Measurements from ENCODE around the gene TUBA3E. TPM values are rescaled to one million over a fixed set of nuclear protein-coding genes. Genes with fewer than 3 reads are reported as not detected.

The TUBA3E gene
- total RNA-seq = not detected
- polyA plus RNA-seq (2013, experiment 1 of 2) = not detected
- not detected for polyA plus RNA-seq (2013, experiment 2 of 2)
- long read RNA-seq, experiment 1 = 0 reads
- long read RNA-seq, experiment 2, partial matches to known transcripts = 0 of 1 reads
- long read RNA-seq, experiment 2, other reads (novel, unspliced or antisense) = 1 of 1 reads
- long read RNA-seq, experiment 3 = 0 reads
- long read RNA-seq, experiment 4 = 0 reads

- 94 to 97% methylated on average over 19 to 26 of the region's 26 CpGs for WGBS, 2 experiments (ENCODE audit: insufficient coverage in 1 of 2, insufficient read length in 1 of 2)
- Histone ChIP-seq H3K36me3 (ENCODE audit: control insufficient read depth, insufficient read depth, low read length) (no peaks in the 10 kb centered on the region), H3K4me1 (ENCODE audit: control insufficient read depth, insufficient read depth, low read length) (no peaks in the 10 kb centered on the region), H3K9ac (ENCODE audit: extremely low read depth, low read length, poor library complexity, severe bottlenecking) (no peak within 1 kb of the TSS), H3K9me3 (ENCODE audit: control insufficient read depth, low read length) (no peaks in the 10 kb centered on the region), H3K4me3 (ENCODE audit: low read length) (no peak within 1 kb of the TSS), H3K27me3 (ENCODE audit: control insufficient read depth, insufficient read depth, low read length, poor library complexity, severe bottlenecking) (no peaks in the 10 kb centered on the region), H3K27ac (ENCODE audit: low read depth, low read length) (no peak within 1 kb of the TSS)
- Mint-ChIP-seq H3K36me3 (ENCODE audit: low read depth) (no peaks in the 10 kb centered on the region), H3K9me3 (peaks cover 6% of the 10 kb centered on the region), H3K4me1 (no peaks in the 10 kb centered on the region), H3K27ac (no peak within 1 kb of the TSS), H3K4me3 (no peak within 1 kb of the TSS), H3K27me3 (ENCODE audit: insufficient read depth) (peaks cover 5% of the 10 kb centered on the region)
- TF ChIP-seq CTCF (conservative IDR thresholded peaks at IDR 0.05) = no peak
- peak; percentile 45 for DNase-seq
Observed at GRCh38 chr2:130198343-130198742, at the start of gene TUBA3E. TSS of gene TUBA3E (minus strand) at chr2:130198439. CDS start at chr2:130198360, 79 bp downstream.

GRCh38 chr2:130246430-130246829 is 48.2 kb upstream of the TUBA3E start:
- no peaks in the 10 kb centered on the region for H3K36me3 ChIP-seq (ENCODE audit: control insufficient read depth, insufficient read depth, low read length)
- H3K9me3 ChIP-seq (ENCODE audit: control insufficient read depth, low read length) = no peaks in the 10 kb centered on the region
- H3K27me3 ChIP-seq (ENCODE audit: control insufficient read depth, insufficient read depth, low read length, poor library complexity, severe bottlenecking) = peaks cover 14% of the 10 kb centered on the region
- no peak for TF ChIP-seq CTCF (conservative IDR thresholded peaks at IDR 0.05)
- no peaks in the 10 kb centered on the region for H3K4me1 ChIP-seq (ENCODE audit: control insufficient read depth, insufficient read depth, low read length)
- no peak overlapping the region for H3K9ac ChIP-seq (ENCODE audit: extremely low read depth, low read length, poor library complexity, severe bottlenecking)
- peaks cover 7% of the 10 kb centered on the region for H3K9me3 Mint-ChIP-seq
- H3K4me1 Mint-ChIP-seq = no peaks in the 10 kb centered on the region
- 80 to 82% methylated on average over 4 to 7 of the region's 7 CpGs for WGBS, 2 experiments (ENCODE audit: insufficient coverage in 1 of 2, insufficient read length in 1 of 2)
- no peak overlapping the region for H3K4me3 ChIP-seq (ENCODE audit: low read length)
- H3K27me3 Mint-ChIP-seq (ENCODE audit: insufficient read depth) = peaks cover 30% of the 10 kb centered on the region
- H3K27ac Mint-ChIP-seq = no peak overlapping the region
- no peak for DNase-seq
- no peak overlapping the region for H3K27ac ChIP-seq (ENCODE audit: low read depth, low read length)
- no peak overlapping the region for H3K4me3 Mint-ChIP-seq
- H3K36me3 Mint-ChIP-seq (ENCODE audit: low read depth) = no peaks in the 10 kb centered on the region

DNA sequence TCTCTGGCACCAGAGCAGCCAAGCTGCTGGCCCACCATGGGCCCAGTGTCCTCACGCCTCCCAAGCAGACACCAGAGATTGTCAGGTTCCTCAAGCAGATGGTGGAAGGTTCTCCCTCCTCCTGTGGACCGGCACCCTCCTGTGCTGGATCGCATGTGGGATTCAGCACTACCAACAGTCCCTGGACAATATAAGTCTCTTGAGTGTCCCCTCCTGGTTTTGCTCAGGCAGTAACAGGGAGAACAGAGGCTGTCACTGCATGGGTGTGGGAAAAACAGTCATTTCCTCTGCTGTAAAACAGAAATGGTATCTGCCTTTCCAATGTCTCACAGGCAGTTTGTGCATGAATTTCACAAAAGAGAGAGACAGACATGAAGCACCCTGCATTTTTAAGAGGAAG is 47.7 kb upstream of the TUBA3E start:
- H3K9ac ChIP-seq (ENCODE audit: extremely low read depth, low read length, poor library complexity, severe bottlenecking) = no peak overlapping the region
- no peak for DNase-seq
- Mint-ChIP-seq H3K4me3 (no peak overlapping the region), H3K27ac (no peak overlapping the region), H3K27me3 (ENCODE audit: insufficient read depth) (peaks cover 31% of the 10 kb centered on the region), H3K4me1 (no peaks in the 10 kb centered on the region), H3K36me3 (ENCODE audit: low read depth) (no peaks in the 10 kb centered on the region), H3K9me3 (peaks cover 7% of the 10 kb centered on the region)
- H3K4me1 ChIP-seq (ENCODE audit: control insufficient read depth, insufficient read depth, low read length) = no peaks in the 10 kb centered on the region
- no peaks in the 10 kb centered on the region for H3K9me3 ChIP-seq (ENCODE audit: control insufficient read depth, low read length)
- H3K27me3 ChIP-seq (ENCODE audit: control insufficient read depth, insufficient read depth, low read length, poor library complexity, severe bottlenecking) = peaks cover 14% of the 10 kb centered on the region
- WGBS, 2 experiments (ENCODE audit: insufficient coverage in 1 of 2, insufficient read length in 1 of 2) = 83 to 96% methylated on average over 1 to 3 of the region's 3 CpGs
- no peaks in the 10 kb centered on the region for H3K36me3 ChIP-seq (ENCODE audit: control insufficient read depth, insufficient read depth, low read length)
- no peak overlapping the region for H3K4me3 ChIP-seq (ENCODE audit: low read length)
- no peak for TF ChIP-seq CTCF (conservative IDR thresholded peaks at IDR 0.05)
- H3K27ac ChIP-seq (ENCODE audit: low read depth, low read length) = no peak overlapping the region
